ENCODE results near the gene ARL15.

DNA sequence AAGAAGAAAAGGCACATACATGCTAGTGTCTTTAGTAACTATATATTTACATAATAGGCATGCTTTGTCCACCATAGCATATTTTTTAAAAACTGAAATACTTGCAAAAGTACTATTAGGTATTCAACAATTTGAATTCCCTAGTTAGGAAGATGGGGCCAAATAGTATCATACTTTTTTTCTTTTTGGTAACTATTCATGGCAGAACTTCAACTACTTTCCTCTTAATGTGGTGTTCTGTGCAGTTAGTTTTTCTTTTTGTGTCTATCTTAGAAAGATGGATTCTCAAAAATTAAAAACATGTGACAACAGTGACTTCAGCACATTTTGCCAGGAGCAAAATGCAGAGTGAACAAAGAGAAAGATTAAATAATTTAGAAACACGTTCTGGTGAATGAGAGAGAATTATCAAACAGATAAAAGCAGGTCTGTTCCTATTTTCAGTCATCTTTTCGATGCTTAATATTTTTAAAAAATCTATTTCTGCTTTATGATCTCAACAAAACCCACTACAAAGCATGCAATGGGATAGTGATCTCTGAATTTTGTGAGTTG, 341.1 kb downstream of the ARL15 start:
- TF ChIP-seq, protein P1, sequence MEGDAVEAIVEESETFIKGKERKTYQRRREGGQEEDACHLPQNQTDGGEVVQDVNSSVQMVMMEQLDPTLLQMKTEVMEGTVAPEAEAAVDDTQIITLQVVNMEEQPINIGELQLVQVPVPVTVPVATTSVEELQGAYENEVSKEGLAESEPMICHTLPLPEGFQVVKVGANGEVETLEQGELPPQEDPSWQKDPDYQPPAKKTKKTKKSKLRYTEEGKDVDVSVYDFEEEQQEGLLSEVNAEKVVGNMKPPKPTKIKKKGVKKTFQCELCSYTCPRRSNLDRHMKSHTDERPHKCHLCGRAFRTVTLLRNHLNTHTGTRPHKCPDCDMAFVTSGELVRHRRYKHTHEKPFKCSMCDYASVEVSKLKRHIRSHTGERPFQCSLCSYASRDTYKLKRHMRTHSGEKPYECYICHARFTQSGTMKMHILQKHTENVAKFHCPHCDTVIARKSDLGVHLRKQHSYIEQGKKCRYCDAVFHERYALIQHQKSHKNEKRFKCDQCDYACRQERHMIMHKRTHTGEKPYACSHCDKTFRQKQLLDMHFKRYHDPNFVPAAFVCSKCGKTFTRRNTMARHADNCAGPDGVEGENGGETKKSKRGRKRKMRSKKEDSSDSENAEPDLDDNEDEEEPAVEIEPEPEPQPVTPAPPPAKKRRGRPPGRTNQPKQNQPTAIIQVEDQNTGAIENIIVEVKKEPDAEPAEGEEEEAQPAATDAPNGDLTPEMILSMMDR (IDR thresholded peaks at IDR 0.05; ENCODE audit: low read depth, low read length, missing input control): no peak
- TF ChIP-seq RXRA (IDR thresholded peaks at IDR 0.05): no peak
- no peak for TF ChIP-seq YY1 (IDR thresholded peaks at IDR 0.05)
- TF ChIP-seq RAD21 (IDR thresholded peaks at IDR 0.05): no peak
- TF ChIP-seq JUND (IDR thresholded peaks at IDR 0.05): no peak
- TF ChIP-seq, protein P2, sequence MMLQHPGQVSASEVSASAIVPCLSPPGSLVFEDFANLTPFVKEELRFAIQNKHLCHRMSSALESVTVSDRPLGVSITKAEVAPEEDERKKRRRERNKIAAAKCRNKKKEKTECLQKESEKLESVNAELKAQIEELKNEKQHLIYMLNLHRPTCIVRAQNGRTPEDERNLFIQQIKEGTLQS (IDR thresholded peaks at IDR 0.05): no peak
- TF ChIP-seq, protein P3, sequence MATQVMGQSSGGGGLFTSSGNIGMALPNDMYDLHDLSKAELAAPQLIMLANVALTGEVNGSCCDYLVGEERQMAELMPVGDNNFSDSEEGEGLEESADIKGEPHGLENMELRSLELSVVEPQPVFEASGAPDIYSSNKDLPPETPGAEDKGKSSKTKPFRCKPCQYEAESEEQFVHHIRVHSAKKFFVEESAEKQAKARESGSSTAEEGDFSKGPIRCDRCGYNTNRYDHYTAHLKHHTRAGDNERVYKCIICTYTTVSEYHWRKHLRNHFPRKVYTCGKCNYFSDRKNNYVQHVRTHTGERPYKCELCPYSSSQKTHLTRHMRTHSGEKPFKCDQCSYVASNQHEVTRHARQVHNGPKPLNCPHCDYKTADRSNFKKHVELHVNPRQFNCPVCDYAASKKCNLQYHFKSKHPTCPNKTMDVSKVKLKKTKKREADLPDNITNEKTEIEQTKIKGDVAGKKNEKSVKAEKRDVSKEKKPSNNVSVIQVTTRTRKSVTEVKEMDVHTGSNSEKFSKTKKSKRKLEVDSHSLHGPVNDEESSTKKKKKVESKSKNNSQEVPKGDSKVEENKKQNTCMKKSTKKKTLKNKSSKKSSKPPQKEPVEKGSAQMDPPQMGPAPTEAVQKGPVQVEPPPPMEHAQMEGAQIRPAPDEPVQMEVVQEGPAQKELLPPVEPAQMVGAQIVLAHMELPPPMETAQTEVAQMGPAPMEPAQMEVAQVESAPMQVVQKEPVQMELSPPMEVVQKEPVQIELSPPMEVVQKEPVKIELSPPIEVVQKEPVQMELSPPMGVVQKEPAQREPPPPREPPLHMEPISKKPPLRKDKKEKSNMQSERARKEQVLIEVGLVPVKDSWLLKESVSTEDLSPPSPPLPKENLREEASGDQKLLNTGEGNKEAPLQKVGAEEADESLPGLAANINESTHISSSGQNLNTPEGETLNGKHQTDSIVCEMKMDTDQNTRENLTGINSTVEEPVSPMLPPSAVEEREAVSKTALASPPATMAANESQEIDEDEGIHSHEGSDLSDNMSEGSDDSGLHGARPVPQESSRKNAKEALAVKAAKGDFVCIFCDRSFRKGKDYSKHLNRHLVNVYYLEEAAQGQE (IDR thresholded peaks at IDR 0.05): no peak
- no peak for TF ChIP-seq EGR1 (IDR thresholded peaks at IDR 0.05; ENCODE audit: low read depth in 2 of 2)

Data from liver (tissue), 3 donors.